PFSK-1 (cell line): Measurements from ENCODE around the gene MRPL14.

Experiments used
- FOXP2 ChIP-seq: optimal IDR thresholded peaks from 2 replicates; pipeline ENCODE3; 2011; ENCODE audit warnings: borderline replicate concordance, control low read depth, inconsistent platforms; ENCODE audit not compliant: insufficient read depth; ENCODE audit errors: extremely low read length, extremely low read depth
- POLR2AphosphoS5 ChIP-seq: IDR thresholded peaks from 2 replicates; pipeline ENCODE4 v1.6.1; 2012; ENCODE audit warnings: low read depth, mild to moderate bottlenecking, control low read depth, low read length, moderate library complexity
- REST ChIP-seq, 2 experiments: IDR thresholded peaks; 2 replicates each; pipeline versions ENCODE4 v1.6.1 to v1.8.0; 2011 to 2012; ENCODE audit warnings: low read depth in 2 of 2, low read length in 2 of 2, control low read depth in 1 of 2, inconsistent platforms in 1 of 2, mild to moderate bottlenecking in 1 of 2, moderate library complexity in 1 of 2; ENCODE audit not compliant: insufficient read depth in 1 of 2
- SIN3A ChIP-seq: IDR thresholded peaks from 2 replicates; pipeline ENCODE4 v1.6.1; 2012; ENCODE audit warnings: mild to moderate bottlenecking, low read length, moderate library complexity, borderline replicate concordance; ENCODE audit not compliant: insufficient read depth
- TAF1 ChIP-seq: IDR thresholded peaks from 2 replicates; pipeline ENCODE4 v1.6.1; 2012; ENCODE audit warnings: low read length, control low read depth, borderline replicate concordance; ENCODE audit not compliant: insufficient read depth

MRPL14 gene

GRCh38 chr6:44142835-44143234 lies 15.6 kb upstream of the MRPL14 start:
- TF ChIP-seq SIN3A (no peak), REST (IDR thresholded peaks at IDR 0.05; ENCODE audit: insufficient read depth in 1 of 2, low read depth in 2 of 2, low read length in 2 of 2) (no peak), TAF1 (no peak), FOXP2 (no peak), POLR2AphosphoS5 (no peak)

DNA sequence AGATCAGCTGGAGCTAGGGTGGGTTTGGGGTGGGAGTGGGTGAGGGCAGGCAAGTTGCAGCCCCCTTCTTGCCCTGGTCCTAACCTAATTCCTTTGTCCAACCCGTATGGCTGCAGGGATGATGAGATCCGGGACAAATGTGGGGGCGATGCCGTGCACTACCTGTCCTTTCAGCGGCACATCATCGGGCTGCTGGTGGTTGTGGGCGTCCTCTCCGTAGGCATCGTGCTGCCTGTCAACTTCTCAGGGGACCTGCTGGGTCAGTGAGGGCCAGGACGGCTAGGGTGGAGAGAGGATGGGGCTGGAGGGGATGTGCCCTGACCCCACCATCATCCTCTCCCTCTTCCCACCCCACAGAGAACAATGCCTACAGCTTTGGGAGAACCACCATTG lies 12.1 kb upstream of the MRPL14 start:
- TF ChIP-seq REST (IDR thresholded peaks at IDR 0.05; ENCODE audit: insufficient read depth in 1 of 2, low read depth in 2 of 2, low read length in 2 of 2), result no peak
- TF ChIP-seq POLR2AphosphoS5, result no peak
- TF ChIP-seq SIN3A, result no peak
- no peak for TF ChIP-seq FOXP2
- TF ChIP-seq TAF1, result no peak

DNA sequence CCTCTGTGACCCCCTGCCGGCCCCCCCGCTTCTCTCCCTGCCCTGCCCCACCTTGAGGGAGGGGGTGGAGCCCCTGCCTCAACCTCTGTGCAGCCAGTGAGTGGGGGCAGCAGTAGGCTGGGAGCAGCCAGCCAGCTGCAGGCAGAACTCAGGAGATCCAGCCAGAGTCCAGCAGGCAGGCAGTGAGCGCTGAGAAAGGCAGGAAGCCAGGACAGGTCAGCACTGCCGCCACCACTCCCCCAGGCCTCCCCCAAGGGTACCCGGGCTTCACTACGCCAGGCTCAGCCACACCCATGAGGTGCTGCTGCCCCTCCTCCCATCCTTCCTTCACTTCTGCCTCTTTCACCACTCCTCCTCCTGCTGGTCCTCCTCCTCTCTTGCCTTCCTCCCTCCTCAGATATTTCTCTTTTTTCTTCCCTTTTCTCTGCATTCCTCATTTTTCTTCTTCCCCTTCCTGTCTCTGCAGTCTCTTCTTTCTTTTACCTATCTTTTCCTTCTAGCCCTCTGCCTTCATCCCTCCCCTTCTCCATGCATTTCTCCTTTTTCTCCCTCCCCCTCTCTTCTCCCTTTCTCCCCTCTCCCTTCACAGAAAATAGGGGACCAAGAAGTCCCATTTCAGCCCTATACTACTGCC lies 11.6 kb upstream of the MRPL14 start:
- TF ChIP-seq SIN3A (no peak), FOXP2 (no peak), TAF1 (no peak), REST (IDR thresholded peaks at IDR 0.05; ENCODE audit: insufficient read depth in 1 of 2, low read depth in 2 of 2, low read length in 2 of 2) (no peak), POLR2AphosphoS5 (no peak)

DNA sequence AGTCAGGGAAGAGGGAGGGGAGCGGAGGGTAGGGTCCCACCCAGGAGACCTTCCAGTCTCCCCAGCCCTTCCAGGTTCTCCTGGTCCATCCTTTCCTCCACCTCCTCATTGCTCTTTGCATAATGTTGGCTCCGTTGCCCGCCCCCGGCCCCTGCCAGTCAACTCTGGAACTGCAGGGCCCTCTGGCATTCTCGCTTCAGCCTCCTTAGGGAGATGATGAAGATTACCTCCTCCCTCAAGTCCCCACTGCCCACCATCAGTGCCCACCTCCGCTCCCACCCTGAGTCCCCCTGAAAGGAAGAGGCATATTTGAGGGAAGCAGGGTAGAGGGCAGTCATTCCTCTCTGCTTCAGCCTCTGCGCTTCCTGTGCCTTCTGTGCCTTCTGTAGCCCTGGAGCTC lies 8.6 kb upstream of the MRPL14 start:
- TF ChIP-seq TAF1, result no peak

DNA sequence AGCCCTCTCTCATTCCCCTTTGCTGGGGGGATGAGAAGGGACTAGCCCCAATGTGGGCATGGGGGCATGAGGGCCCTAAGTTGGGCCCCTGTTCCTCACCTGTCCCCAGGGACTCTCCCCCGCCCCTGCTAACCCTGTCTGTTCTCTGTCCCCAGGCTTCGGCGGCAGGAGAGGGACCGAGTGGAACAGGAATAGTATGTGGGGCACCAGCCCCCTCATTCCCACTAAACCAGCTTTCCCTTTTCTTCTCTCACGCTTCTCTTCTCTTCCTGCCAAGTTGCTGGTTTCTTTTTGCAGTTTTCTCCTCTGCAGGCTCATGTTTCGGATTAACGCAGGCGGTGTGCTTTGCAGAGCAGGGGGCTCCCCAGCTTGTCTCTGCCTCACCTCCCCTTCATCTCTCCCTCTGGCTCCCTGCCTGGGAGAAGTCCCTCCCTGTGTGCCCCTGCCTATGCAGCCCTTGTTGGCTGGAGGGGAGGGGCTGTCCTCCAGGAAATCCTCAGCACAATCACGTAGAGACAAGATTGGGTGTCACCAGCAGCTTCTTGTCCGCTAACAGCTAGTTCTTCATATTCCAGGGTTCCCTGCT lies 8.0 kb upstream of the MRPL14 start:
- TF ChIP-seq POLR2AphosphoS5 (no peak), SIN3A (no peak), TAF1 (no peak), FOXP2 (no peak), REST (IDR thresholded peaks at IDR 0.05; ENCODE audit: insufficient read depth in 1 of 2, low read depth in 2 of 2, low read length in 2 of 2) (no peak)
